ENCODE measurements around the gene ZBTB12. TPM values are rescaled to one million over a fixed set of nuclear protein-coding genes. Genes with fewer than 3 reads are reported as not detected.
"Not testable (repeated sequence)": the region's sequence is repeated elsewhere in the genome, so short reads cannot be mapped to it uniquely, and the experiment has no call there.

Gene ZBTB12
- total RNA-seq, 1 experiment from 2014 or later: 13.3 TPM

DNA sequence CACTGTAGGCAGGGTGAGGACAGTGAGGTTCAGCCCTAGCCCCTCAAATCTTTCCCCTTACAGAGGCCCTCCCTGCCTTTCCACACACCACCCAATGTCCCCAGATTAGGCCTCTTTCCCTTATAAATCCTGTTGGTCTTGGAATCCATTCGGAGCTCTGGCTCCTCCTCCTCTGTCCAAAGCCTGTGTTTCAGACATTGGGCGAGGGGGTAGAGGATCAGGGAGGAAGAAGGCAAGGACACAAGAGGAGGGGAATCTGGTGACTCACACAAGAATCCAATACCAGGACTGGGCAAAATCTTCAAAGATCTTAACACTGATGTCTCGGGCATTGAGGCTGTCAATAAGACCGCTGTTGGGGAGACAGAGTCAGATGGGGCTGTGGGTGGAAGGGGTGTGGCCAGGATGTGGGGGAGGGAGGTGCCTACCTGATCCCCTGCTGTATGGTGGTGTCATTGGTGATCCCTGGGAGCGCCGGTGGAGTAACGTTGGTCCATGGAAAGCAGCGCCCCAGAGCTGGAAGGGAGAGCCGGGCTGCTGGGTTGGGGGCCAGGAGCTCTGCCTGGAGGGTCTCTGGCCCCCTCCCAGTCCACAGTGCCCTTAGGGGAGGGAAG lies 30.7 kb downstream of the ZBTB12 start:
- Histone ChIP-seq H4K20me1 (ENCODE audit: insufficient read depth, low read depth, low read length) (no peaks in the 10 kb centered on the region), H3K9me3 (ENCODE audit: low read length) (no peaks in the 10 kb centered on the region), H3K27me3 (ENCODE audit: low read length) (no peaks in the 10 kb centered on the region), H3K4me2 (ENCODE audit: low read depth, low read length, poor library complexity, severe bottlenecking) (no peak overlapping the region), H3K9me2 (replicated peaks; ENCODE audit: insufficient read depth, low read length) (no peaks in the 10 kb centered on the region), H3K9ac (ENCODE audit: low read length) (no peak overlapping the region), H2AFZ (ENCODE audit: low read length) (no peak overlapping the region), H3K4me3 (ENCODE audit: low read length) (no peak overlapping the region), H3K4me1 (ENCODE audit: low read length) (no peaks in the 10 kb centered on the region), H3K27ac (ENCODE audit: low read length) (no peak overlapping the region), H3K79me2 (ENCODE audit: low read length) (no peaks in the 10 kb centered on the region), H3K36me3 (ENCODE audit: insufficient read depth, low read length) (no peaks in the 10 kb centered on the region)
- DNase-seq: no peak

DNA sequence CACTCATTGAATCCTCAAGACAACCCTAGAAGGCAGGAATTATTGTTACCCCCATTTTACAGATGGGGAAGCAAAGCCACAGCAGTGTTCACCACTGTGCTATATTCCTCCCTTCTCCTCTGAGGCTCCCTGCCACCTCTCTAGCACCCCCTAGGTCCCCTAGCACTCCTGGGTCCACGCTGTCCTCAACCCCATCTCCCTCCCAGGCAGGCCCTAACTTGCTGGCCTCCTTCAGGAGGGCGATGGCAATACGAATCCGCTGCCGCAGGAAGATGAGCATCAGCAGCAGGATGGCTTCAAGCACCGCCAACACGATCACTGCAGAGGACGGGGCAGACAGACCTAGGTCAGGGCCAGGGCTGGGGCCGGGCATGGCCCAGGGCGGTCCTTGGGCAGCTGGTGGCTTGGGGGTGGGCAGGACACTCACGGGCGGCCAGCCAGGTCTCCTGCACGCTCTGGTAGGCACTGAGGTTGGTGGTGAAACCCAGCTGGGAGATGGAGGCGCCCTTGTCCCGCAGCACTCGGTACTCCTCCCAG lies 31.4 kb downstream of the ZBTB12 start:
- Histone ChIP-seq H3K79me2 (ENCODE audit: low read length) (no peaks in the 10 kb centered on the region), H3K27me3 (ENCODE audit: low read length) (no peaks in the 10 kb centered on the region), H3K4me1 (ENCODE audit: low read length) (no peaks in the 10 kb centered on the region), H3K9me3 (ENCODE audit: low read length) (no peaks in the 10 kb centered on the region), H3K9me2 (replicated peaks; ENCODE audit: insufficient read depth, low read length) (no peaks in the 10 kb centered on the region), H3K27ac (ENCODE audit: low read length) (no peak overlapping the region), H3K9ac (ENCODE audit: low read length) (no peak overlapping the region), H2AFZ (ENCODE audit: low read length) (no peak overlapping the region), H3K4me3 (ENCODE audit: low read length) (no peak overlapping the region), H4K20me1 (ENCODE audit: insufficient read depth, low read depth, low read length) (no peaks in the 10 kb centered on the region), H3K36me3 (ENCODE audit: insufficient read depth, low read length) (no peaks in the 10 kb centered on the region), H3K4me2 (ENCODE audit: low read depth, low read length, poor library complexity, severe bottlenecking) (no peak overlapping the region)
- DNase-seq: peak; percentile 49

DNA sequence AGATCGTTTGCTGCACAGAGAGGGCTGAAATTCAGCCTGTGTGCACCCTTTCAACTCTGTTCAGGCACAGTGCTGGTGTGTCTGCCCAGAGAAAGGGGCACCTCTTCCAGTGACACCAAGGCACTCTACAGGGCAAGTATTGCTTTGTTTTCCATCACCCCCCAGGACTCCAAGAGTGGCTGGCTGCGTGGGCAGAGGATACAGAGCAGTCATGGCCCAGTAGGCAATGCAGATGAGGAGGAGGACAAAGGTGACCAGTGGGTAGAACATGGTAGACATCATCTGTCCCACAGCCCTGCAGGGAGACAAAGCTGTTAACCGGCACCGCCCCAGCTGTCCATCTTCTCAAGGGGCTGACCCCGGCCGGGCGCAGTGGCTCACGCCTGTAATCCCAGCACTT lies 32.5 kb downstream of the ZBTB12 start:
- H3K4me2 ChIP-seq (ENCODE audit: low read depth, low read length, poor library complexity, severe bottlenecking): no peak overlapping the region
- no peaks in the 10 kb centered on the region for H3K9me3 ChIP-seq (ENCODE audit: low read length)
- H3K9ac ChIP-seq (ENCODE audit: low read length): no peak overlapping the region
- no peaks in the 10 kb centered on the region for H3K4me1 ChIP-seq (ENCODE audit: low read length)
- no peaks in the 10 kb centered on the region for H3K36me3 ChIP-seq (ENCODE audit: insufficient read depth, low read length)
- H3K27me3 ChIP-seq (ENCODE audit: low read length): no peaks in the 10 kb centered on the region
- DNase-seq: no peak
- H3K79me2 ChIP-seq (ENCODE audit: low read length): no peaks in the 10 kb centered on the region
- H2AFZ ChIP-seq (ENCODE audit: low read length): no peak overlapping the region
- H3K9me2 ChIP-seq (replicated peaks; ENCODE audit: insufficient read depth, low read length): no peaks in the 10 kb centered on the region
- no peak overlapping the region for H3K27ac ChIP-seq (ENCODE audit: low read length)
- no peak overlapping the region for H3K4me3 ChIP-seq (ENCODE audit: low read length)
- H4K20me1 ChIP-seq (ENCODE audit: insufficient read depth, low read depth, low read length): no peaks in the 10 kb centered on the region

DNA sequence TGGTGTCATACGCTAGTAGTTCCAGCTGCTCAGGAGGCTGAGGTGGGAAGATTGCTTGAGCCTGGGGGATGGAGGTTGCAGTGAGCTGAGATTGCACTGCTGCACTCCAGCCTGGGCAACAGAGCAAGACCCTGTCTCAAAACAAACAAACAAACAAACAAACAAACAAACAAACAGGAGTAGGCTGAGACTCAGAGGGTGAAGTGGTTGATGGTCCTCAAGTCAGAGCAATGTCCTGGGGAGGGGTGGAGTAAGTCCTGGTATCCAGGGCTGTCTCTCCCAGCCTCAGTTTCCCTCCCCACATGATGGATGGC lies 33.3 kb downstream of the ZBTB12 start:
- not testable (repeated sequence) for H3K4me3 ChIP-seq (ENCODE audit: low read length); H3K27me3 ChIP-seq (ENCODE audit: low read length); H3K4me1 ChIP-seq (ENCODE audit: low read length); H3K27ac ChIP-seq (ENCODE audit: low read length); H3K4me2 ChIP-seq (ENCODE audit: low read depth, low read length, poor library complexity, severe bottlenecking); H3K9me2 ChIP-seq (replicated peaks; ENCODE audit: insufficient read depth, low read length); H4K20me1 ChIP-seq (ENCODE audit: insufficient read depth, low read depth, low read length); H3K9me3 ChIP-seq (ENCODE audit: low read length); H2AFZ ChIP-seq (ENCODE audit: low read length); H3K9ac ChIP-seq (ENCODE audit: low read length); DNase-seq; H3K79me2 ChIP-seq (ENCODE audit: low read length); H3K36me3 ChIP-seq (ENCODE audit: insufficient read depth, low read length)

DNA sequence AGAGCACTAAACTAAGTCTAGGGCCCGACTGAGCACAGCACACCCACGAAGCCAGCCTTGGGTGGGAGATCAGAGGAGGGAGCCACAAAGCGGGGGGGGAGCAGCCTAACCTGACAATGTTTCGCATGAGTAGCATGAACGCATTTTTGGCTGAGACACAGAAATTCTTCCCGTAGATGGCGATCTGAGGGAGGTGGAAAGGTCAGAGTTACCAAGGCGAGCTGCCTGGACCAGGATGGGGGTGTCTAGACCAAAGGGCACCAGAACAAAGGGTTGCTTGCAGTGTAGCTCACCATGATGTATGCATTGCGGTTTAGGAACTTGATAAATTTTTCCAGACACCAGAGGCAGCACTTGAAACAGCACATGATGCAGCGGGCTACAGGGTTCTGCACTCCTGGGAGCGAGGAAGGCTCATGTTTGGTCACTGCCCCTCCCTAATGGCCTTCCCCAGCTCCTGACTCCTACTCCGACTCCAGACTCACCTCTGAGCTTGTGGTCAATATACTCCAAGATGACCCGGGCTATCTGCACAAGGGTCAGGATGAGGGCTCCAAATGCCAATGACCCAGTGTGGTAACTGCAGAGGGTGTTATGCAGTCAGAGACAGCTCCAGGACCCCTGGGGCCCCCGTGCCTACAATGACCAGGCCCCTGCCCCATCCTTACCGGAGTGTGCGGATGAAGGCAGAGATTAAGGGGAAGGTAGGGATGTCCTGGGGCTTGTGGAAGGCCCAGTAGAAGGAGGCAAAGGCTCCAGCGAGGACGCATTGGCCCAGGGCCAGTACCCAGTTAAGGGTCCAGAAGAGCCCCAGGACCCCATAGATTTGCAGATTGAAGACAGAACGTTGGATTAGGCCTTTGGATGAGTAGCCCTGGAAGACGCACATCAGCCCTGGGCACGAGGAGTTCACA lies 36.4 kb downstream of the ZBTB12 start:
- Histone ChIP-seq H3K4me1 (ENCODE audit: low read length) (peaks cover 22% of the 10 kb centered on the region), H4K20me1 (ENCODE audit: insufficient read depth, low read depth, low read length) (no peaks in the 10 kb centered on the region), H3K9me2 (replicated peaks; ENCODE audit: insufficient read depth, low read length) (no peaks in the 10 kb centered on the region), H3K36me3 (ENCODE audit: insufficient read depth, low read length) (no peaks in the 10 kb centered on the region), H3K4me2 (ENCODE audit: low read depth, low read length, poor library complexity, severe bottlenecking) (no peak overlapping the region), H3K9ac (ENCODE audit: low read length) (no peak overlapping the region), H3K79me2 (ENCODE audit: low read length) (no peaks in the 10 kb centered on the region), H3K9me3 (ENCODE audit: low read length) (no peaks in the 10 kb centered on the region), H2AFZ (ENCODE audit: low read length) (no peak overlapping the region), H3K4me3 (ENCODE audit: low read length) (no peak overlapping the region), H3K27me3 (ENCODE audit: low read length) (no peaks in the 10 kb centered on the region), H3K27ac (ENCODE audit: low read length) (no peak overlapping the region)
- no peak for DNase-seq

DNA sequence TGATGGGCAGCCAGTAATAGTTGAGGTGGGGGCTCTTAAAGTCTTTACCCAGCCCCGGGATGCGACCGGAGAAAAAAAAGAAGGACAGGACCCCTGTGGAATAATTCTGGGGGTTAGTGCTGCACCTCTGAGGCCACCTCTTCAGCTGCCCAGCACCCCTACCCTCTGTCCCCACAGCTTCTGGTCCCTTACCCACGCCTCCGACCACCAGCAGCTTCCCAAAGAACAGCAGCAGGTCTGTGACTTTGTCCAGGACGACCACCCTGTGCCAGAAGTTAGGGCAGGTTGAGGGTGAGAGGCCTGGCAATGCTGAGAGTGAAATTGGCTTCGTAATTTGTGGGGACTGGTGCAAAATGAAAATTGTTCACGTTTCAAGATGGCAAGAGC lies 37.1 kb downstream of the ZBTB12 start:
- H3K27ac ChIP-seq (ENCODE audit: low read length): no peak overlapping the region
- no peak for DNase-seq
- no peaks in the 10 kb centered on the region for H3K9me2 ChIP-seq (replicated peaks; ENCODE audit: insufficient read depth, low read length)
- no peaks in the 10 kb centered on the region for H3K27me3 ChIP-seq (ENCODE audit: low read length)
- H3K4me3 ChIP-seq (ENCODE audit: low read length): no peak overlapping the region
- H3K4me2 ChIP-seq (ENCODE audit: low read depth, low read length, poor library complexity, severe bottlenecking): no peak overlapping the region
- H3K9ac ChIP-seq (ENCODE audit: low read length): no peak overlapping the region
- H3K9me3 ChIP-seq (ENCODE audit: low read length): no peaks in the 10 kb centered on the region
- peaks cover 22% of the 10 kb centered on the region for H3K4me1 ChIP-seq (ENCODE audit: low read length)
- H2AFZ ChIP-seq (ENCODE audit: low read length): no peak overlapping the region
- no peaks in the 10 kb centered on the region for H3K79me2 ChIP-seq (ENCODE audit: low read length)
- no peaks in the 10 kb centered on the region for H3K36me3 ChIP-seq (ENCODE audit: insufficient read depth, low read length)
- no peaks in the 10 kb centered on the region for H4K20me1 ChIP-seq (ENCODE audit: insufficient read depth, low read depth, low read length)

DNA sequence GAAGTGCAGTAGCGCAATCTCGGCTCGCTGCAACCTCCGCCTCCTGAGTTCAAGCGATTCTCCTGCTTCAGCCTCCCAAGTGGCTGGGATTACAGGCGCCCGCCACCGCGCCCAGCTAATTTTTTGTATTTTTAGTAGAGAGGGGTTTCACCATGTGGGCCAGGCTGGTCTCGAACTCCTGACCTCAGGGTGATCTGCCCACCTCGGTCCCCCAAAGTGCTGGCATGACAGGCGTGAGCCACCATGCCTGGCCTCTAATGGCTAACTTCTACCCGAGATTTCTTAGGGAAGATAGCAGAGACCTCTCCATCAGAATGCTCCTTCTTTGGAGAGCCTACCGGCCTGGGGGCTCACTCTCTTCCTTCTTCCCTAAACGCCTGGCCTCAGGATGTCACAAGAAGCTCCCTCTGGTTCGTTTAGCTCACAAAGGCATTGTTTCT lies 37.7 kb downstream of the ZBTB12 start:
- H3K4me3 ChIP-seq (ENCODE audit: low read length): peak overlapping the region; percentile 78
- H3K27ac ChIP-seq (ENCODE audit: low read length): not testable (repeated sequence)

DNA sequence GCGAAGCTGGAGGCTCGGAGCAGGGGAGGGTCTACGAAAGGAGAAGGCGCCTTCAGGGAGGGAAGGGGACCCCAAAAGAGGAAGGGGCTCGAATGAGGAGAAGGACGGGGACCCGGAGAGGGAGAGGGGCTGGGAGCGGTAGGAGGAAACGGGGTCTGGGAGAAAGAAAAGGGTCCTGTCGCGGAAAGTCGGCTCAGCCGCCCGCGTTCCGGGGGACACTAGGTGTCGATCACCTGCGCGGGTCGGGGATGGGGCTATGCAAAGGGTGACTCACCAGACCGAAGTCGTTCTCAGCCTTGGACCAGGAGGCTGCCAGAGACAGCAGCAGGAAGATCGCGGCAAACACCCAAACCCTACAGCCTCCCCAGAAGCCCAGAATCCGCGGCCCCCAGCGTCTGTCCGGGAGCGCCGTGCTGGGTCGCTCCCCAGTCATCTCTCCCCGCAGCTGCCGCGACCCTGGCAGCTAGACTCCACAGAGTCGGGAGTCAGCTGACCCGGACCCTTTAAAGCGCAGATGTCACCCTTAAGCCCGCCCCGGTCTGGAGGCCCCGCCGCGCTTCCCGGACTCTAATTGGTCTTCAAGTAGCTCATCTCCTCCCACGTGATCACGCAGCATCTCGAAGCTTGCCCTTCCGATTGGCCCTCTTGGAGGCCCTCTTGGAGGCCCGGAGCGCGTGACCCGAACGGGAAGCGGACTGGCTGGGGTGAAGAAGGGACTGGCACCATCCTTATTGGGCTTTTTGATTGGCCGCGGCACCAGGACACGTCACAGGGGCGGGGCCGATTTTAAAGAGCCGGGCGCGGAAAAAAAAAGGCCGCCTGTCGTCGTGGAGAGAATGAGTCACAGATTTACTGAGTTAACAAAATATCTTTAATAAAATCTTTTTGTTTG lies 39.3 kb downstream of the ZBTB12 start, which contains the start of gene NEU1:
Gene NEU1 (minus strand): TSS at position 478 of the 892 bp plus-strand sequence. CDS start 45 bp downstream, at position 433.
- no peak within 1 kb of the TSS for H3K27ac ChIP-seq (ENCODE audit: low read length)
- no peaks in the 10 kb centered on the region for H3K9me2 ChIP-seq (replicated peaks; ENCODE audit: insufficient read depth, low read length)
- no peaks in the 10 kb centered on the region for H3K27me3 ChIP-seq (ENCODE audit: low read length)
- H2AFZ ChIP-seq (ENCODE audit: low read length): peak within 1 kb of the TSS; percentile 95
- no peaks in the 10 kb centered on the region for H4K20me1 ChIP-seq (ENCODE audit: insufficient read depth, low read depth, low read length)
- H3K36me3 ChIP-seq (ENCODE audit: insufficient read depth, low read length): no peaks in the 10 kb centered on the region; the same call in 1 of the 2 replicates
- H3K9me3 ChIP-seq (ENCODE audit: low read length): no peaks in the 10 kb centered on the region
- H3K9ac ChIP-seq (ENCODE audit: low read length): peak within 1 kb of the TSS; percentile 79
- no peaks in the 10 kb centered on the region for H3K79me2 ChIP-seq (ENCODE audit: low read length)
- peak; percentile 100 for DNase-seq
- H3K4me1 ChIP-seq (ENCODE audit: low read length): peaks cover 22% of the 10 kb centered on the region
- peak within 1 kb of the TSS; percentile 86 for H3K4me3 ChIP-seq (ENCODE audit: low read length)
- H3K4me2 ChIP-seq (ENCODE audit: low read depth, low read length, poor library complexity, severe bottlenecking): peak within 1 kb of the TSS; percentile 94

More for the DNA sequence above, 37.7 kb downstream of the ZBTB12 start:
- not testable (repeated sequence) for H3K9me2 ChIP-seq (replicated peaks; ENCODE audit: insufficient read depth, low read length); DNase-seq; H3K9me3 ChIP-seq (ENCODE audit: low read length); H3K79me2 ChIP-seq (ENCODE audit: low read length); H3K36me3 ChIP-seq (ENCODE audit: insufficient read depth, low read length); H4K20me1 ChIP-seq (ENCODE audit: insufficient read depth, low read depth, low read length); H3K27me3 ChIP-seq (ENCODE audit: low read length)
- Histone ChIP-seq H3K4me2 (ENCODE audit: low read depth, low read length, poor library complexity, severe bottlenecking) (peak overlapping the region; percentile 94), H3K9ac (ENCODE audit: low read length) (peak overlapping the region; percentile 71), H3K4me1 (ENCODE audit: low read length) (peaks cover 22% of the 10 kb centered on the region), H2AFZ (ENCODE audit: low read length) (peak overlapping the region; percentile 95; the same call in 1 of the 2 replicates)
